Activated naive CD4-positive, alpha-beta T cell treated with anti-CD3 and anti-CD28 coated beads, Interleukin-2, amount 10 ng/mL, durations not matched to agents 7 days and 5 days (primary cell): ENCODE data around the gene KIF26B.

Experiments used
- CTCF ChIA-PET: fragments of 350-600 bp; sonication (Branson Sonifier 250); formaldehyde crosslinking; loops from one replicate; lab custom pipeline; 2021; ENCODE audit warnings: antibody characterized with exemption; lab: Charles Lee
- DNase-seq: peaks from one replicate; pipeline ENCODE4 v3.0.0-alpha.2; 2020
- H3K27ac Mint-ChIP-seq: one replicate; pipeline ENCODE4 v1.8.0; 2021; ENCODE audit warnings: mild to moderate bottlenecking, moderate library complexity, mixed read lengths
- H3K27me3 Mint-ChIP-seq: one replicate; pipeline ENCODE4 v1.8.0; 2021; ENCODE audit warnings: mild to moderate bottlenecking, mixed read lengths
- H3K36me3 Mint-ChIP-seq: one replicate; pipeline ENCODE4 v1.8.0; 2021; ENCODE audit warnings: mixed read lengths
- H3K4me1 Mint-ChIP-seq: one replicate; pipeline ENCODE4 v1.8.0; 2021; ENCODE audit warnings: mixed read lengths
- H3K4me3 Mint-ChIP-seq: one replicate; pipeline ENCODE4 v1.8.0; 2021; ENCODE audit warnings: mild to moderate bottlenecking, moderate library complexity, mixed read lengths
- H3K9me3 Mint-ChIP-seq: one replicate; pipeline ENCODE4 v1.8.0; 2021; ENCODE audit warnings: mixed read lengths

Gene KIF26B

GRCh38 chr1:245673881-245674414, 519.2 kb downstream of the KIF26B start:
- CTCF ChIA-PET = interaction anchor here (0.5 kb wide), 1 partner anchor 281 kb away, joined by 3 read pairs; no protein-coding TSS in a partner anchor

GRCh38 chr1:245677461-245678240, 522.9 kb downstream of the KIF26B start:
- no peaks in the 10 kb centered on the region for H3K9me3 Mint-ChIP-seq
- H3K27me3 Mint-ChIP-seq = no peaks in the 10 kb centered on the region
- no peak overlapping the region for H3K27ac Mint-ChIP-seq
- CTCF ChIA-PET = no interaction called here
- H3K4me3 Mint-ChIP-seq = no peak overlapping the region
- DNase-seq = no peak
- H3K36me3 Mint-ChIP-seq = no peaks in the 10 kb centered on the region
- no peaks in the 10 kb centered on the region for H3K4me1 Mint-ChIP-seq

More at GRCh38 chr1:245673881-245674414, 519.2 kb downstream of the KIF26B start:
- Mint-ChIP-seq H3K9me3 (peaks cover 2% of the 10 kb centered on the region), H3K36me3 (no peaks in the 10 kb centered on the region), H3K27me3 (no peaks in the 10 kb centered on the region), H3K27ac (no peak overlapping the region), H3K4me1 (no peaks in the 10 kb centered on the region), H3K4me3 (no peak overlapping the region)
- DNase-seq = no peak

DNA sequence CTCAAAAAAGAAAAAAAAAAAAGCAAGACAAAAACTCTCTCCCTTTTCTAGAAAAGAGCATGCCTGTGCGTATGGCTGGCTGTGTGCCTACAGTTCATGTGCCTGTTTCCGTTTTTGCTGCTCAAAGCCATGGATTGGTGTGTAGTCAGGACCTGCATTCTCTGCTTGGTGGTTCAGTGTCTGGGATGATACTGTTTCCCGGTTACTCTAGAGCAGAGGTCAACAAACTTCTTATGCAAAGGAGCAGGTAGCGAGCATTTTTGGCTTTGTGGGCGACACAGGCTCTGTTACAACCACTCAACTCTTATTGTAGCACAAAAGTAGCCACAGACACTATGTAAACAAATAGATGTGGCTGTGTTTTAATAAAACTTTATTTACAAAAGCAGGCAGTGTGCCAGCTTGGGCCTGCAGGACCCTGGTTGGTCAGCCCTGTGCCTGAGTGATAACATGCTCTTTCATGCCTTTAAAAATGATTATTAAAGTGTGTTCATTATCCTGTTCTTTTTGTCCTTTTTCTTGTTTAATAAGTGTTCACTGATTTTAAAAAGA, 524.2 kb downstream of the KIF26B start:
- Mint-ChIP-seq H3K9me3 (no peaks in the 10 kb centered on the region), H3K27me3 (no peaks in the 10 kb centered on the region), H3K27ac (no peak overlapping the region), H3K4me3 (no peak overlapping the region), H3K4me1 (no peaks in the 10 kb centered on the region), H3K36me3 (no peaks in the 10 kb centered on the region)
- CTCF ChIA-PET = no interaction called here
- DNase-seq = no peak

DNA sequence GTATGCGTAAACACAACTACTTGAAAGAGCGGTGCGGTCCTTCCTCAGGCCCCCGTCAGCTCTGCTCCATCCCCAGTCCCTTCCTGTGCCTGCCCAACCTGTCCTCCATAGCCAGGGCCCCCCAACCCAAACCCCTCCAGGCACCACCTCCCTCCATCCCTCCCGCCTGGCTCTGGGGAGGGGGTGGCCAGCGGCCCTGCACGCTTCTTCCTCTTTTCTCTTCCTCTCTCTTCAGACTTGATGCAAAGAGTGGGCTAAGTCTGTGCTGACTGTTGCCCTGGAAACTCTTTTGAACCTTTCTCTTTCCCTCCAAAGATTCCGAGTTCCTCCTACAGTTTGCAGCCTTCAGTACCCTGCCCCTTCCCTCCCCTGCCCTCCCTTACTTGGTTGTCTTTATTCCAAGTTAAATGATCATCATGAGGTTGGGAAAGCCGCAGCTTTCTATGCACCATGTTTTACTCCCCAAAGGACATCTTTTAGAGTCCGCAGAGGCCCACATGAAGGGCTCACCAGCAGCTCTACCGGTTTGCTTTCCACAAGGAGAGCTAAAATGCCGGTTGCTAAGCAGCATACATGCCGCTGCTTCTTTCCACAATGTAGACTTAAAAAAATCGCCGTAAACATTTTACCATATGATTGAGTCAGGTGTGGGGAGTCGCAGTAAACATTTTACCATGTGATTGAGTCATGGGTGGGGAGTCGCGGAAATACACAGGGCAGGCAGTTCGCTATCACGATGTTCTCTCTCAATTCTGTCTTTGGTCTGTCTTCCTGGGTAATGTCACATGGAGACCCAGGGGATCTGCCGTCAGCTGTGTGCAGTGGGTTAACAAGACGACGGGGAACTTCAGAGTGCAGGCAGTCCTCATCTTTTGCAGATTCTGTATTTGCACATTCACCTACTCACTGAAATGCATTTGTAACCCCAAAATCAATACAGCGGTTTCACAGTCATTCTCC, 525.3 kb downstream of the KIF26B start:
- H3K4me3 Mint-ChIP-seq = no peak overlapping the region
- no peaks in the 10 kb centered on the region for H3K27me3 Mint-ChIP-seq
- no peaks in the 10 kb centered on the region for H3K36me3 Mint-ChIP-seq
- H3K9me3 Mint-ChIP-seq = peaks cover 2% of the 10 kb centered on the region
- H3K4me1 Mint-ChIP-seq = no peaks in the 10 kb centered on the region
- CTCF ChIA-PET = no interaction called here
- DNase-seq = no peak
- H3K27ac Mint-ChIP-seq = no peak overlapping the region

DNA sequence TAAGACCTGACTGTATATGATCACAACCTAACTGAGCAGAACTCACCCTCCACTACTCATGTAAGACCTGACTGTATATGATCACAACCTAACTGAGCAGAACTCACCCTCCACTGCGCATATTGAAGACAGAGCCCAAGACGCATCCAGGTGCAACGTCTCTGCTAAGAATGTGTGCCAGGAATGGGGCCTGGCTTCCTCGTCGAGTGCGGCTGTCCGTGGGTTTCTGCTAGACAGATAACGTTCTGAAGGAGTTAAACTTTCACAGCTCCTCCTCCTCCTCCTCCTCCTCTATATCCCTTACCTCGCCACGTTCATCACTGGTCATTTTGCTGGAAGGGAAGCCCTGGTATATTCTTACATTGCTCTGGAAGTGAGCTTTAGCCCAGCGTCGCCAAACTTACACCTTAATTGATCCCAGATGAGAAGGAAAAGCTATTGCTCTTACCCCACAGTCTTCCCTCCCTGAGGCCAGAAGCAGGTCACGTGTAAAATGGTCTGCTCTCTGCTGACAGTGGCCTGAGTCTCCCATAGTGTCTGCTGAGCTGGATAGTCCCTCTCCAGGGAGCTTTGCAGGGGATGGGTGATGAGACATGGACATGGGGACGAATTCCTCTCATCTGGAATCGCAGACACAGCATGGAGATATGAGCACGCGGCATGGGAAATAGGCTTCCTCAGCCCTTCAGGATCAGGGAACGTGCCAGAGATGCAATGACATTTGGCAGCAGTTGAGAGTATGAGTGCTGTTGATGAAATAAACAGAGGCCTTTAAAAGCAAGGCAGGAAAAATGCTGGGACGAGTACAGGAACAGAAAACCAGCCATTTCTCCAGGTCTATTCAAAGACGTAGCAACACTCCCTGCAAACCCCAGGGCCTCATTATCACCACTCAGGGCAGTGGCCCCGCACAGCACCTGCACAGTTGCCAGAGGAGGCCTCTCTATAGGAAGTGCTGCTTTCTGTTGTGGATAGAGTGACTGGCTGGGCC, 528.1 kb downstream of the KIF26B start:
- DNase-seq = no peak
- CTCF ChIA-PET = no interaction called here
- Mint-ChIP-seq H3K9me3 (peaks cover 5% of the 10 kb centered on the region), H3K4me1 (no peaks in the 10 kb centered on the region), H3K27ac (no peak overlapping the region), H3K4me3 (no peak overlapping the region), H3K27me3 (peaks cover 4% of the 10 kb centered on the region), H3K36me3 (no peaks in the 10 kb centered on the region)

DNA sequence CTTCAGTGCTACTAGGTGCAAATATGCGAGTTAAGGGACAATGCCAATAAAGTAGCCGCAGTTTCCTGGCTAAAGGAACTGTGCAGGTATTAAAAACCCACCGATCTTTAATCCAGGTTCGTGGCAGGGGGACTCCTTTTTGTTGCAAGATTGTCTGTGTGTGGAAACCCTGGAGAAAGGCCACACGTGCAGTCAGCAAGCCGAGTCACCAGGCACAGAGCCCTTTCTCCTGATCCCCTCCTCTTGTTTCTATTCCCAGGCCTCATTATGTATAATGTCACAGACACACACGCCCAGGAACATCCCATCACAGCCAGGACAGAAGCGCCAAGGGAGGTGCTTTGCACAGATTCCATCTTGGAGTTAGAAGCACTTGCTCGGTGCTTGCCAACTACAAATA, 528.9 kb downstream of the KIF26B start:
- no peak for DNase-seq
- CTCF ChIA-PET = no interaction called here
- H3K27me3 Mint-ChIP-seq = peaks cover 4% of the 10 kb centered on the region
- no peak overlapping the region for H3K4me3 Mint-ChIP-seq
- H3K27ac Mint-ChIP-seq = no peak overlapping the region
- no peaks in the 10 kb centered on the region for H3K4me1 Mint-ChIP-seq
- no peaks in the 10 kb centered on the region for H3K36me3 Mint-ChIP-seq
- peaks cover 5% of the 10 kb centered on the region for H3K9me3 Mint-ChIP-seq

DNA sequence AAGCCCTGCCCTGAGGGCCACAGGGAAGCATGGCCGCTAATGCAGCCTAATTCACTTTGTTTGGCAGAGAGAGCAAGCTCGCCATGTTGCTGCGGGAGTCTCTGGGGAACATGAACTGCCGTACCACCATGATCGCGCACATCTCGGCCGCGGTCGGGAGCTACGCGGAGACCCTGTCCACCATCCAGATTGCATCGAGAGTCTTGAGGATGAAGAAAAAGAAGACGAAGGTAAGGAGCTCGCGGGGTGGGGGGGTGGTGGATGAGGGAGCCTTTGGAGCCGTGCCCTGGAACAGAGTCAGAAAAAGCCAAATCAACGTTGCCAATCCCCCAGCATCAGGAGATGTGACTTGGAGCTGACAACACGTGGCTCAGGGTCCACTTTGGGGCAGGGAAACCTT, 529.4 kb downstream of the KIF26B start:
- DNase-seq = no peak
- no peak overlapping the region for H3K4me3 Mint-ChIP-seq
- CTCF ChIA-PET = no interaction called here
- no peak overlapping the region for H3K27ac Mint-ChIP-seq
- peaks cover 5% of the 10 kb centered on the region for H3K9me3 Mint-ChIP-seq
- peaks cover 4% of the 10 kb centered on the region for H3K27me3 Mint-ChIP-seq
- H3K36me3 Mint-ChIP-seq = no peaks in the 10 kb centered on the region
- no peaks in the 10 kb centered on the region for H3K4me1 Mint-ChIP-seq

DNA sequence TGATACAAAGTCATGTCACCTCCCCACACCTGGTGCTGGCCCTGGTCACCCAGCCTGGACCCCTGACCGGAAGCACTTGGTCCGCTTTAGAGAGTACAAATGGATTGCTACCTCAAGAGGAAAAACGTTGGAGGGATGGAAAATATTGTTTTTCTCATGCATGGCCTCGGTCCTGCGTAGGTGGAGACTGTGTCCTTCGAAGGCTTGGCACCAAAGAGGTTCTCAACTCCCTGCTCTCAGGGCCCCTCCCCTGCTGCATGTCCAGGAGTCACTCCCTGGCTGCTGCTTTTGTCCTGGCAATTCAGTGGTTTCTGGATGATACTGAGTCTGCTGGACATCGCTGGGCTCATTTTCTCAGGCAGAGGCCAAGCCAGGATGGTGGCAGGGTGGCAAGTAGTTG, 529.8 kb downstream of the KIF26B start:
- no peaks in the 10 kb centered on the region for H3K4me1 Mint-ChIP-seq
- H3K9me3 Mint-ChIP-seq = peaks cover 5% of the 10 kb centered on the region
- no peak overlapping the region for H3K27ac Mint-ChIP-seq
- H3K36me3 Mint-ChIP-seq = no peaks in the 10 kb centered on the region
- H3K4me3 Mint-ChIP-seq = no peak overlapping the region
- no peak for DNase-seq
- CTCF ChIA-PET = no interaction called here
- peaks cover 7% of the 10 kb centered on the region for H3K27me3 Mint-ChIP-seq

- Mint-ChIP-seq H3K36me3 (no peaks in the 10 kb centered on the region), H3K27me3 (peaks cover 13% of the 10 kb centered on the region), H3K27ac (no peak overlapping the region), H3K9me3 (peaks cover 5% of the 10 kb centered on the region), H3K4me3 (no peak overlapping the region), H3K4me1 (no peaks in the 10 kb centered on the region)
- no peak for DNase-seq
- CTCF ChIA-PET = no interaction called here
These were observed 530.5 kb downstream of the KIF26B start for GRCh38 chr1:245685111-245685810.

GRCh38 chr1:245686006-245686405, 531.2 kb downstream of the KIF26B start:
- H3K9me3 Mint-ChIP-seq = peaks cover 6% of the 10 kb centered on the region
- CTCF ChIA-PET = no interaction called here
- no peak for DNase-seq
- no peaks in the 10 kb centered on the region for H3K36me3 Mint-ChIP-seq
- no peak overlapping the region for H3K4me3 Mint-ChIP-seq
- no peak overlapping the region for H3K27ac Mint-ChIP-seq
- H3K4me1 Mint-ChIP-seq = no peaks in the 10 kb centered on the region
- H3K27me3 Mint-ChIP-seq = peaks cover 14% of the 10 kb centered on the region

DNA sequence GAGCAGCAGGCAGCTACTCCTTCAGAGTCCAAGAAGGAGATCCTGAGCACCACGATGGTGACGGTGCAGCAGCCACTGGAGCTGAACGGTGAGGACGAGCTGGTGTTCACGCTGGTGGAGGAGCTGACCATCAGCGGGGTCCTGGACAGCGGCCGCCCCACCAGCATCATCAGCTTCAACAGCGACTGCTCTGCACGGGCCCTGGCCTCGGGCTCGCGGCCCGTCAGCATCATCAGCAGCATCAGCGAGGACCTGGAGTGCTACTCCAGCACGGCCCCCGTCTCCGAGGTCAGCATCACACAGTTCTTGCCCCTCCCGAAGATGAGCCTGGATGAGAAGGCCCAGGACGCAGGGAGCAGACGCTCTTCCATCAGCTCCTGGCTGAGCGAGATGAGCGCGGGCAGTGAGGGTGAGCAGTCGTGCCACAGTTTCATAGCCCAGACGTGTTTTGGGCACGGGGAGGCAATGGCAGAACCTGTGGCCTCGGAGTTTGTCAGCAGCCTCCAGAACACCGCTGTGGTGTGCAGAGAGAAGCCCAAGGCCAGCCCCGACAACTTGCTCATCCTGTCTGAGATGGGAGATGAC, 531.8 kb downstream of the KIF26B start:
- Mint-ChIP-seq H3K36me3 (no peaks in the 10 kb centered on the region), H3K9me3 (peaks cover 7% of the 10 kb centered on the region), H3K27me3 (peaks cover 14% of the 10 kb centered on the region), H3K4me1 (no peaks in the 10 kb centered on the region), H3K4me3 (no peak overlapping the region), H3K27ac (no peak overlapping the region)
- DNase-seq = no peak
- CTCF ChIA-PET = no interaction called here

- H3K27me3 Mint-ChIP-seq = peaks cover 14% of the 10 kb centered on the region
- H3K9me3 Mint-ChIP-seq = peaks cover 7% of the 10 kb centered on the region
- H3K36me3 Mint-ChIP-seq = no peaks in the 10 kb centered on the region
- DNase-seq = no peak
- CTCF ChIA-PET = no interaction called here
- H3K4me3 Mint-ChIP-seq = no peak overlapping the region
- no peak overlapping the region for H3K27ac Mint-ChIP-seq
- no peaks in the 10 kb centered on the region for H3K4me1 Mint-ChIP-seq
These were observed 532.4 kb downstream of the KIF26B start for GRCh38 chr1:245687152-245687635.
